A673 (cell line): ENCODE data around the gene EED.

ENCODE experiments used
- CTCF ChIP-seq: fragments of 300-800, 200-600 bp; sonication (generic); conservative IDR thresholded peaks from 2 replicates; pipeline ENCODE4 v1.5.1; 2017; ENCODE audit warnings: low read depth, mild to moderate bottlenecking, antibody characterized with exemption, low read length, moderate library complexity, mixed read lengths
- EZH2 ChIP-seq: fragments of 200-600 bp; sonication (generic); IDR thresholded peaks from 2 replicates; pipeline ENCODE4 v1.6.1; 2017; ENCODE audit warnings: borderline replicate concordance, low read depth, mild to moderate bottlenecking, mixed read lengths, antibody characterized with exemption, low read length; ENCODE audit not compliant: poor library complexity, severe bottlenecking

- TF ChIP-seq CTCF (no peak), EZH2 (no peak)
These were observed 49.5 kb downstream of the EED start for GRCh38 chr11:86294026-86294425.
